Activated T-helper 2 cell treated with anti-CD3 and anti-CD28 coated beads, Interferon-gamma antibody, Interleukin-2, Interleukin-4, amounts not matched to agents 10 μg/mL and 5 μg/mL and 100 μg/mL, durations not matched to agents 14 hours and 24 hours and 36 hours (primary cell): ENCODE results near the gene CENPP. TPM values are rescaled to one million over a fixed set of nuclear protein-coding genes. Genes with fewer than 3 reads are reported as not detected.
"Not testable (repeated sequence)": the region's sequence is repeated elsewhere in the genome, so short reads cannot be mapped to it uniquely, and the experiment has no call there.

Experiments used
- DNase-seq: peaks from one replicate; pipeline ENCODE4 v3.0.0; 2021; ENCODE audit warnings: low spot score
- H3K27ac Mint-ChIP-seq: one replicate; pipeline ENCODE4 v1.8.0; 2021; ENCODE audit warnings: mixed read lengths
- H3K27me3 Mint-ChIP-seq: one replicate; pipeline ENCODE4 v1.8.0; 2021; ENCODE audit warnings: low read depth, mixed read lengths
- H3K36me3 Mint-ChIP-seq: one replicate; pipeline ENCODE4 v1.8.0; 2021; ENCODE audit warnings: low read depth, mixed read lengths
- H3K4me1 Mint-ChIP-seq: one replicate; pipeline ENCODE4 v1.8.0; 2021; ENCODE audit warnings: low read depth, mixed read lengths
- H3K4me3 Mint-ChIP-seq: one replicate; pipeline ENCODE4 v1.8.0; 2021; ENCODE audit warnings: low read depth, mild to moderate bottlenecking, moderate library complexity, mixed read lengths
- H3K9me3 Mint-ChIP-seq: one replicate; pipeline ENCODE4 v1.8.0; 2021; ENCODE audit warnings: mixed read lengths
- intact Hi-C: fragments of 100-400 bp; cut with micrococcal nuclease; formaldehyde crosslinking; loops from one replicate; pipeline ENCODE4 v1.15.1; 2023
- total RNA-seq: library from RNA; stranded (reverse); gene quantifications from 2 replicates; pipeline ENCODE4 v1.2.3, GENCODE V29; 2022

Gene CENPP
- total RNA-seq, 1 donor from 2014 or later, result 19.2 TPM

DNA sequence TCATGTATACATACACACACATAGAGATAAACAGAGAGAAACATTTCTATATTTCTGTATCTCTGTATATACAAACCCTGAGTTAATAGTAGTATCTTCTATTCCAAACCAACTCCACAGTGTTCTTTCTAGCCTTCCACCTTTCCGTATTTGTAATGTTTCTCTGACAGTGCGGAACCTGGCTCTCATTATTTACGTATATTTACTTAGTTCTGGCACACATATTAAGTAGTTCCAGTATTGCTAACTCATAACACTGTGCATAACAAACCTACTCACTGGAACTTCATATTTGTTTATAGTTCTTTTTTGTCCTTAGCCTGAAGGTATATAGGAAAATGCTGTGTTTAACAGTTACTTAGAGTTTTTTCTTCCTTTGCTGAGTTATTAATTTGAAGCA, 72.1 kb downstream of the CENPP start:
- Mint-ChIP-seq H3K27me3 (no peaks in the 10 kb centered on the region), H3K4me1 (no peaks in the 10 kb centered on the region)

GRCh38 chr9:92402360-92402759, 76.6 kb downstream of the CENPP start:
- H3K4me1 Mint-ChIP-seq, result peaks cover 18% of the 10 kb centered on the region
- H3K36me3 Mint-ChIP-seq, result peaks cover 2% of the 10 kb centered on the region
- no peaks in the 10 kb centered on the region for H3K27me3 Mint-ChIP-seq
- intact Hi-C loops, result no loop called here
- H3K4me3 Mint-ChIP-seq, result no peak overlapping the region
- no peak overlapping the region for H3K27ac Mint-ChIP-seq
- DNase-seq, result no peak
- H3K9me3 Mint-ChIP-seq, result no peaks in the 10 kb centered on the region

More for the DNA sequence above, 72.1 kb downstream of the CENPP start:
- H3K36me3 Mint-ChIP-seq, result no peaks in the 10 kb centered on the region
- DNase-seq, result no peak
- H3K4me3 Mint-ChIP-seq, result no peak overlapping the region
- no peak overlapping the region for H3K27ac Mint-ChIP-seq
- H3K9me3 Mint-ChIP-seq, result no peaks in the 10 kb centered on the region
- intact Hi-C loops, result no loop called here

GRCh38 chr9:92402826-92403745, 77.3 kb downstream of the CENPP start:
- DNase-seq, result no peak
- Mint-ChIP-seq H3K36me3 (peaks cover 2% of the 10 kb centered on the region), H3K27me3 (no peaks in the 10 kb centered on the region), H3K4me3 (no peak overlapping the region), H3K27ac (no peak overlapping the region), H3K4me1 (peaks cover 19% of the 10 kb centered on the region), H3K9me3 (no peaks in the 10 kb centered on the region)
- intact Hi-C loops, result no loop called here

GRCh38 chr9:92404042-92404836, 78.5 kb downstream of the CENPP start, which contains the start of gene OGN:
OGN (minus strand) TSS chr9:92404578; CDS start chr9:92403407, 1,171 bp downstream.
- Mint-ChIP-seq H3K9me3 (no peaks in the 10 kb centered on the region), H3K4me1 (peaks cover 19% of the 10 kb centered on the region), H3K27me3 (no peaks in the 10 kb centered on the region), H3K36me3 (peaks cover 2% of the 10 kb centered on the region), H3K4me3 (no peak within 1 kb of the TSS), H3K27ac (no peak within 1 kb of the TSS)
- intact Hi-C loops, result no loop called here
- no peak for DNase-seq

- intact Hi-C loops, result no loop called here
- no peak overlapping the region for H3K4me3 Mint-ChIP-seq
- H3K4me1 Mint-ChIP-seq, result peaks cover 19% of the 10 kb centered on the region
- peaks cover 2% of the 10 kb centered on the region for H3K36me3 Mint-ChIP-seq
- no peak for DNase-seq
- H3K27ac Mint-ChIP-seq, result no peak overlapping the region
- no peaks in the 10 kb centered on the region for H3K27me3 Mint-ChIP-seq
- H3K9me3 Mint-ChIP-seq, result no peaks in the 10 kb centered on the region
These were observed 80.1 kb downstream of the CENPP start for GRCh38 chr9:92405818-92406217.

DNA sequence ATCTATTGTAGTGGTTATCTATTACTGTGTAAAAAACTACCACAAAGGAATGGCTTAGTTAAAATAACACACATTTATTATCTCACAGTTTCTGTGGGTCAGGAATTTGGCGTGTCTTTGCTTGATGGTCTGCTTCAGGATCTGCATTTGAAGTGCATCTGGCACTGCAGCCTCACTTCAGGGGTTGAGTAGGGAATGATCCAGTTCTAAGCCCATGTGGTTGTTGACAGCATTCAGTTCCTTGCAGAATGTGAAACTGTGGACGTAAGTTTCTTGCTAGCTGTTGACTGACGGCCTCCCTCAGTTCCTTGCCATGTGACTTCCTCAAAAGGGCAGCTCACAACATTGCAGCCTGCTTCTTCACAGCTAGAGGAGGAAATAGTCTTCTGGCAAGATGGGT, 80.7 kb downstream of the CENPP start:
- H3K4me1 Mint-ChIP-seq, result peaks cover 19% of the 10 kb centered on the region
- peak overlapping the region; percentile 23 for H3K4me3 Mint-ChIP-seq
- peaks cover 2% of the 10 kb centered on the region for H3K36me3 Mint-ChIP-seq
- no peaks in the 10 kb centered on the region for H3K9me3 Mint-ChIP-seq
- H3K27me3 Mint-ChIP-seq, result no peaks in the 10 kb centered on the region
- H3K27ac Mint-ChIP-seq, result peak overlapping the region; percentile 74
- DNase-seq, result peak; percentile 33
- intact Hi-C loops, result no loop called here

DNA sequence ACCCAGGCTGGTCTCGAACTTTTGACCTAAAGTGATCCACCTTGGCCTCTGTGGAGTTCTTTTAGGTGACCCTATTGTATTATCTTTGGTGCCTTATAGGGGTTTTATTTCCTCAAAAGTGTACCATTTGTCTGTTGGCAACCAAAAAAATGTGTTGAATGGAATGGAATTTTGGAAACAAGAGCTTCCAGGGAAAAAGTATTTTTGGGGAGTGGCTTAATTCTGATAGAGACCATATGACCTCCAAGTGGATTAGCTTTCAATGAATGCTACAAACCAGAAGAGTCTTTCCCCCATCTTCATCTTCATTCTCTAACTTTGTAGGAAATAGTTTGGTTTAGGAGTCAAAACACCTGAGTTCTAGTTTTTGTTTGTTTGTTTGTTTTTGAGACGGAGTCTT, 82.1 kb downstream of the CENPP start:
- Mint-ChIP-seq H3K4me1 (peaks cover 19% of the 10 kb centered on the region), H3K9me3 (no peaks in the 10 kb centered on the region), H3K36me3 (peaks cover 5% of the 10 kb centered on the region), H3K4me3 (no peak overlapping the region), H3K27ac (no peak overlapping the region), H3K27me3 (no peaks in the 10 kb centered on the region)
- DNase-seq, result no peak
- intact Hi-C loops, result no loop called here

- no peaks in the 10 kb centered on the region for H3K9me3 Mint-ChIP-seq
- peaks cover 5% of the 10 kb centered on the region for H3K36me3 Mint-ChIP-seq
- H3K4me1 Mint-ChIP-seq, result peaks cover 19% of the 10 kb centered on the region
- DNase-seq, result no peak
- H3K4me3 Mint-ChIP-seq, result no peak overlapping the region
- no peak overlapping the region for H3K27ac Mint-ChIP-seq
- intact Hi-C loops, result no loop called here
- no peaks in the 10 kb centered on the region for H3K27me3 Mint-ChIP-seq
These were observed 83.2 kb downstream of the CENPP start for GRCh38 chr9:92408747-92409478.

DNA sequence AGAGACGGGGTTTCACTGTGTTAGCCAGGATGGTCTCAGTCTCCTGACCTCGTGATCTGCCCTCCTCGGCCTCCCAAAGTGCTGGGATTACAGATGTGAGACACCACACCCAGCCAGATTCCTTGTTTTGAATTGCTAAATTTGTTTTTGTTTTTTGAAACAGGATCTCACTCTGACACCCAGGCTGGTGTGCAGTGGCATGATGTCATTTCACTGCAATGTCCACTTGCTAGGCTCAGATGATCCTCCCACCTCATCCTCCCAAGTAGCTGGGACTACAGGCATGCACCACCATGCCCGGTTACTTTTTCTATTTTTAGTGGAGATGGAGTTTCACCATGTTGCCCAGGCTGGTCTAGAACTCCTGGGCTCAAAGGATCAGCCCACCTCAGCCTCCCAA, 85.4 kb downstream of the CENPP start:
- intact Hi-C loops, H3K36me3 Mint-ChIP-seq, H3K27ac Mint-ChIP-seq, H3K9me3 Mint-ChIP-seq, H3K27me3 Mint-ChIP-seq, DNase-seq, H3K4me3 Mint-ChIP-seq: not testable (repeated sequence)
- H3K4me1 Mint-ChIP-seq, result peaks cover 12% of the 10 kb centered on the region

- Mint-ChIP-seq H3K27me3 (no peaks in the 10 kb centered on the region), H3K27ac (no peak overlapping the region), H3K9me3 (no peaks in the 10 kb centered on the region)
These were observed 88.8 kb downstream of the CENPP start for GRCh38 chr9:92414566-92414965.

DNA sequence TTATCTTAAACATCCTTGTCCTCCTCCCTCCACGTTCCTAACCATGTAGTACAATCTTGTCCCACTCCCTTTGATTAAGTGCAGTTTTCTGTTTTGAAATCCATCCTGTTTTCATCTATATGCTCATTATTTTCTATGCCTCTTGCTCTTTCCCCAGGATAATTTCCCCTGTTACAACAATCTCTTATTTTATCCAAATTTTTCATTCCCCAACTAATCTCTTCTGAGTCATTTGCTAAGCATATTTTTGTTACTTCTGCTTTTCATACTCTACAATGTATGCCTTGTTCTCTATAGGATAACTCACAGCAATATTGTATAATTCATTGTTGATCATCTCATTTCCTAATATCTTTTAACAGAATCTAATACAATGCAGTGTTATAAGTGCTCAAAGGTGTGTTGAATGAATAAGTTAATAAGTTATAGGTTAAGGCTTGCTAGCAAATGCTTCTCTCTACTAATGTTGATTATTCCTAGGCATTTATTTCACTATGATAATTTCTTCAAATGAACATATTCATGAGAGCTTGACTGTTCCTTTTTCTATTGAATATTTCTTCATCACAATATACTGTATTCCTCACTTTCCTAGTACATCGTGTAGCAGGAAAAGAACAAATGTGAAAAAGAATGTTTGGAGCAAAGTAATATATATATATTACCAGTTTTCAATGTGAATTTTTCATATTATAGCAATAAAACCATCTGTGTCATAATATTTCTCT, 97.0 kb downstream of the CENPP start:
- Mint-ChIP-seq H3K27me3 (no peaks in the 10 kb centered on the region), H3K4me3 (no peak overlapping the region), H3K27ac (no peak overlapping the region), H3K36me3 (peaks cover 3% of the 10 kb centered on the region), H3K4me1 (no peaks in the 10 kb centered on the region), H3K9me3 (no peaks in the 10 kb centered on the region)
- no peak for DNase-seq
- intact Hi-C loops, result no loop called here

More at GRCh38 chr9:92414566-92414965, 88.8 kb downstream of the CENPP start:
- intact Hi-C loops, result no loop called here
- no peak for DNase-seq
- Mint-ChIP-seq H3K36me3 (peaks cover 3% of the 10 kb centered on the region), H3K4me3 (no peak overlapping the region), H3K4me1 (no peaks in the 10 kb centered on the region)

- H3K9me3 Mint-ChIP-seq, result no peaks in the 10 kb centered on the region
- peaks cover 3% of the 10 kb centered on the region for H3K36me3 Mint-ChIP-seq
- intact Hi-C loops, result no loop called here
- H3K4me3 Mint-ChIP-seq, result no peak overlapping the region
- no peak overlapping the region for H3K27ac Mint-ChIP-seq
- DNase-seq, result no peak
- no peaks in the 10 kb centered on the region for H3K27me3 Mint-ChIP-seq
- no peaks in the 10 kb centered on the region for H3K4me1 Mint-ChIP-seq
These were observed 97.9 kb downstream of the CENPP start for GRCh38 chr9:92423612-92424011.
